HL-60 (cell line): ENCODE results near the gene NCMAP.

Experiments
- CTCF ChIP-seq: IDR thresholded peaks from one replicate; pipeline ENCODE4 v1.5.1; 2011; ENCODE audit warnings: low read length, control low read depth, inconsistent platforms; ENCODE audit not compliant: insufficient read depth
- GABPA ChIP-seq: IDR thresholded peaks from 2 replicates; pipeline ENCODE4 v1.6.1; 2012; ENCODE audit warnings: low read depth

GRCh38 chr1:24567792-24568388 lies 12.0 kb downstream of the NCMAP start:
- TF ChIP-seq GABPA (no peak), CTCF (no peak)
